T-helper 17 cell (primary cell): ENCODE measurements around the gene ZNF711. TPM values are rescaled to one million over a fixed set of nuclear protein-coding genes. Genes with fewer than 3 reads are reported as not detected.
"Not testable (repeated sequence)": the region's sequence is repeated elsewhere in the genome, so short reads cannot be mapped to it uniquely, and the experiment has no call there.

Experiments
- ATAC-seq: fragments of 150-1000 bp; cut with Tn5 transposase; 2 replicates; pipeline ENCODE4 v1.10.0; 2021; ENCODE audit warnings: mild to moderate bottlenecking, moderate library complexity
- DNase-seq, 3 donors: peaks; one replicate each; pipeline versions ENCODE4 v3.0.0 to v3.0.0-alpha.2; 2020 to 2021
- H3K9me3 ChIP-seq: one replicate; pipeline ENCODE4 v1.7.0; 2013; ENCODE audit warnings: low read length, mild to moderate bottlenecking; ENCODE audit not compliant: control insufficient read depth, poor library complexity, severe bottlenecking
- H3K27ac Mint-ChIP-seq: one replicate; pipeline ENCODE4 v1.8.0; 2022; ENCODE audit warnings: mild to moderate bottlenecking, moderate library complexity, mixed read lengths
- H3K27me3 Mint-ChIP-seq: one replicate; pipeline ENCODE4 v1.8.0; 2022; ENCODE audit warnings: mixed read lengths
- H3K36me3 Mint-ChIP-seq: one replicate; pipeline ENCODE4 v1.8.0; 2022; ENCODE audit warnings: low read depth, mixed read lengths
- H3K4me1 Mint-ChIP-seq: one replicate; pipeline ENCODE4 v1.8.0; 2022; ENCODE audit warnings: mild to moderate bottlenecking, mixed read lengths
- H3K4me3 Mint-ChIP-seq: one replicate; pipeline ENCODE4 v1.8.0; 2022; ENCODE audit warnings: mild to moderate bottlenecking, moderate library complexity, mixed read lengths
- total RNA-seq, 4 donors: library from RNA in 2 of 4; stranded (reverse) in 2 of 4; gene quantifications; one replicate each; pipeline ENCODE4 v1.2.3 and lab custom pipeline; 2022 to 2026

Gene ZNF711
- total RNA-seq, 2 donors from 2014 or later: 0.70 to 1.8 TPM

DNA sequence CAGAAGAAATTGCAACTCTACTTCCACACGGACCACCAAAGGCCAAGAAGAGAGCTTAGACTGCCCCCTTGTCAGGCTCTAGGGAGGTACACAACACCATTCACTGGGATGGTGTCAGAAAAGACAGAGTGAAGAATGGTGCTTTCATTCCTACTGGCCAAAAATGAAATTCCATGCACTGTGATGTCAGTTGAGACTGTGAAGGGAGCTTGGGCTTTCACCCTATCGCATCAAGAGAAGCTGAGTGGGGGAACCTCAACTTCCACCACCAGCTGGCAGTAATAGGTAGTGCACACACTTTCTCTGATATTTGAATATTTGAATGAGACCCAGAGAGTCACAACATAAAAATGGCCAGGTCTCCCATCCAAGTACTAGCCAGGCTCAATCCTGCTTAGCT is 65.9 kb downstream of the ZNF711 start:
- Mint-ChIP-seq H3K27me3 (no peaks in the 10 kb centered on the region), H3K4me3 (no peak overlapping the region), H3K27ac (no peak overlapping the region), H3K4me1 (no peaks in the 10 kb centered on the region), H3K36me3 (no peaks in the 10 kb centered on the region)
- ATAC-seq: no peak
- no peaks in the 10 kb centered on the region for H3K9me3 ChIP-seq
- DNase-seq: no peak

DNA sequence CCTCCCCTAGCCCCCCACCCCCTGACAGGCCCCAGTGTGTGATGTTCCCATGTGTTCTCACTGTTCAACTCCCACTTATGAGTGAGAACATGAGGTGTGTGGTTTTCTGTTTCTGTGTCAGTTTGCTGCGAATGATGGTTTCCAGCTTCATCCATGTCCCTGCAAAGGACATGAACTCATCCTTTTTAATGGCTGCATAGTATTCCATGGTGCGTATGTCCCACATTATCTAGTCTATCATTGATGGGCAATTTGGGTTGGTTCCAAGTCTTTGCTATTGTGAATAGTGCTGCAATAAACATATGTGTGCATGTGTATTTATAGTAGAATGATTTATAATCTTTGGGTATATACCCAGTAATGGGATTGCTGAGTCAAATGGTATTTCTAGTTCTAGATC is 67.6 kb downstream of the ZNF711 start:
- not testable (repeated sequence) for H3K4me1 Mint-ChIP-seq, H3K36me3 Mint-ChIP-seq, H3K4me3 Mint-ChIP-seq, H3K27me3 Mint-ChIP-seq, ATAC-seq, DNase-seq, H3K9me3 ChIP-seq, H3K27ac Mint-ChIP-seq

Other genes starting within 250 kb of the ZNF711 start
- gene APOOL, start 240.1 kb upstream of the ZNF711 start, total RNA-seq: 1 to 10 TPM; 7.8 to 8.6 TPM
- not detected for gene SATL1, start 212 bp upstream of the ZNF711 start, total RNA-seq
- gene POF1B, start 135.7 kb downstream of the ZNF711 start, total RNA-seq: under 1 TPM; 0.29 to 0.85 TPM